ENCODE results near the gene MRPL4.

Gene MRPL4

GRCh38 chr19:10286803-10287737 lies 35.1 kb downstream of the MRPL4 start, which contains the start of gene ICAM4:
TSS of gene ICAM4 (plus strand) at chr19:10286955. CDS start at chr19:10287013, 58 bp downstream.
- POLR2A ChIA-PET, result no interaction called here
- CTCF ChIA-PET, result interaction anchor here (0.8 to 2.9 kb wide), 7 partner anchors 9 to 356 kb away, joined by 3 to 6 read pairs (median 4); partner anchors contain the start of gene ICAM1
- H3K4me3 ChIP-seq (ENCODE audit: low read depth, low read length), result no peak within 1 kb of the TSS
- DNase-seq (ENCODE audit: low read depth, low spot score), result no peak
- TF ChIP-seq CTCF (IDR thresholded peaks at IDR 0.05; ENCODE audit: insufficient read depth, low read length, missing control alignments), result no peak

DNA sequence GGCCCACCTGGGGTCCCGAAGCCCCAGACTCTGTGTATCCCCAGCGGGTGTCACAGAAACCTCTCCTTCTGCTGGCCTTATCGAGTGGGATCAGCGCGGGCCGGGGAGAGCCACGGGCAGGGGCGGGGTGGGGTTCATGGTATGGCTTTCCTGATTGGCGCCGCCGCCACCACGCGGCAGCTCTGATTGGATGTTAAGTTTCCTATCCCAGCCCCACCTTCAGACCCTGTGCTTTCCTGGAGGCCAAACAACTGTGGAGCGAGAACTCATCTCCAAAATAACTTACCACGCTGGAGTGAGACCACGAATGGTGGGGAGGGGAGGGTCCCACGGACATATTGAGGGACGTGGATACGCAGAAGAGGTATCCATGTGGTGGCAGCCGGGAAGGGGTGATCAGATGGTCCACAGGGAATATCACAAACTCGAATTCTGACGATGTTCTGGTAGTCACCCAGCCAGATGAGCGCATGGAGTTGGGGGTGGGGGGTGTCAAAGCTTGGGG lies 36.7 kb downstream of the MRPL4 start:
- no peak for DNase-seq (ENCODE audit: low read depth, low spot score)
- TF ChIP-seq CTCF (IDR thresholded peaks at IDR 0.05; ENCODE audit: insufficient read depth, low read length, missing control alignments), result no peak
- H3K4me3 ChIP-seq (ENCODE audit: low read depth, low read length), result peak overlapping the region; percentile 60
- ChIA-PET CTCF (interaction anchor here (1.0 to 2.4 kb wide), 9 partner anchors 9 to 358 kb away, joined by 3 to 22 read pairs (median 4); partner anchors contain the start of gene ICAM1), POLR2A (interaction anchor here (0.7 to 2.3 kb wide), 10 partner anchors 12 to 45 kb away, joined by 3 to 15 read pairs (median 4); partner anchors contain the start of genes ICAM1 and RAVER1)

DNA sequence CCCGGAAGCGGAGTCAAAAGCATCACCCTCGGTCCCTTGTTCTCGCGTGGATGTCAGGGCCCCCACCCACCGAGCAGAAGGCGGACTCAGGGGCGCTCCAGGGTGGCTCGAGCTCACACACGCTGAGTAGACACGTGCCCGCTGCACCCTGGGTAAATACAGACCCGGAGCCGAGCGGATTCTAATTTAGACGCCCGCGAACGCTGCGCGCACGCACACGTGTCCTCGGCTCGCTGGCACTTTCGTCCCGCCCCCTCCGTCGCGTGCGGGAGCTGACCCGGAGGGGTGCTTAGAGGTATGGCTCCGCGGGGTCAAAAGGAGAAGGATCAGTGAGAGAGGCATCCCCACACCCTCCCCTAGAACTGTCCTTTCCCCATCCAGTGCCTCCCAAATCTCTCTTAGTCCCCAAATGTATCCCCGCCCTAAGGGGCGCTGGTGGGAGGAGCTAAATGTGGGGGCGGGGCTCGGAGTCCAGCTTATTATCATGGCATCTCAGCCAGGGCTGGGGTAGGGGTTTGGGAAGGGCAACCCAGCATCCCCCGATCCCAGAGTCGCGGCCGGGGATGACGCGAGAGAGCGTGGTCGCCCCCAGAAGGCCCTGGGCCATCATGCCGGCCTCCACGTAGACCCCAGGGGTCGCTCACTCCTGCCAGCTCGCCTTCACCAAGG lies 37.3 kb downstream of the MRPL4 start:
- ChIA-PET CTCF (interaction anchor here (0.6 to 2.4 kb wide), 9 partner anchors 9 to 134 kb away, joined by 3 to 22 read pairs (median 4); partner anchors contain the start of gene ICAM1), POLR2A (interaction anchor here (0.5 to 2.3 kb wide), 14 partner anchors 9 to 124 kb away, joined by 3 to 15 read pairs (median 4); partner anchors contain the start of genes ICAM1 and RAVER1)
- H3K4me3 ChIP-seq (ENCODE audit: low read depth, low read length), result peak overlapping the region; percentile 60
- DNase-seq (ENCODE audit: low read depth, low spot score), result no peak
- TF ChIP-seq CTCF (IDR thresholded peaks at IDR 0.05; ENCODE audit: insufficient read depth, low read length, missing control alignments), result no peak

GRCh38 chr19:10289836-10290356 lies 37.9 kb downstream of the MRPL4 start, which contains the start of gene ICAM5:
TSS of gene ICAM5 (plus strand) at chr19:10289952. CDS start at chr19:10290044, 92 bp downstream.
- no peak for TF ChIP-seq CTCF (IDR thresholded peaks at IDR 0.05; ENCODE audit: insufficient read depth, low read length, missing control alignments)
- CTCF ChIA-PET, result interaction anchor here (0.6 to 2.4 kb wide), 8 partner anchors 10 to 134 kb away, joined by 3 to 22 read pairs (median 5); partner anchors contain the start of gene ICAM1
- POLR2A ChIA-PET, result interaction anchor here (0.5 to 2.3 kb wide), 9 partner anchors 8 to 123 kb away, joined by 3 to 15 read pairs (median 4); partner anchors contain the start of gene RAVER1
- peak within 1 kb of the TSS; percentile 60 for H3K4me3 ChIP-seq (ENCODE audit: low read depth, low read length)
- no peak for DNase-seq (ENCODE audit: low read depth, low spot score)

- ChIA-PET POLR2A (interaction anchor here (0.5 to 2.3 kb wide), 8 partner anchors 8 to 197 kb away, joined by 3 to 15 read pairs (median 5); partner anchors contain the start of genes RAVER1 and TYK2), CTCF (interaction anchor here (1.2 to 2.4 kb wide), 5 partner anchors 10 to 31 kb away, joined by 3 to 22 read pairs (median 6); partner anchors contain the start of gene ICAM1)
- DNase-seq (ENCODE audit: low read depth, low spot score), result no peak
Measured at GRCh38 chr19:10290357-10290875, 38.4 kb downstream of the MRPL4 start.

More at GRCh38 chr19:10290357-10290875, 38.4 kb downstream of the MRPL4 start:
- peak overlapping the region; percentile 60 for H3K4me3 ChIP-seq (ENCODE audit: low read depth, low read length)
- no peak for TF ChIP-seq CTCF (IDR thresholded peaks at IDR 0.05; ENCODE audit: insufficient read depth, low read length, missing control alignments)
